HG02884 (cell line): ENCODE data around the gene IL2RG.
A peak's percentile ranks its signal among the peaks of the same experiment; 100 is the strongest.

Source experiments
- ATAC-seq: cut with Tn5 transposase; IDR thresholded peaks from one replicate; pipeline ENCODE4 v1.9.1; 2021; ENCODE audit warnings: mild to moderate bottlenecking, moderate library complexity; ENCODE audit not compliant: unreplicated experiment

IL2RG gene

DNA sequence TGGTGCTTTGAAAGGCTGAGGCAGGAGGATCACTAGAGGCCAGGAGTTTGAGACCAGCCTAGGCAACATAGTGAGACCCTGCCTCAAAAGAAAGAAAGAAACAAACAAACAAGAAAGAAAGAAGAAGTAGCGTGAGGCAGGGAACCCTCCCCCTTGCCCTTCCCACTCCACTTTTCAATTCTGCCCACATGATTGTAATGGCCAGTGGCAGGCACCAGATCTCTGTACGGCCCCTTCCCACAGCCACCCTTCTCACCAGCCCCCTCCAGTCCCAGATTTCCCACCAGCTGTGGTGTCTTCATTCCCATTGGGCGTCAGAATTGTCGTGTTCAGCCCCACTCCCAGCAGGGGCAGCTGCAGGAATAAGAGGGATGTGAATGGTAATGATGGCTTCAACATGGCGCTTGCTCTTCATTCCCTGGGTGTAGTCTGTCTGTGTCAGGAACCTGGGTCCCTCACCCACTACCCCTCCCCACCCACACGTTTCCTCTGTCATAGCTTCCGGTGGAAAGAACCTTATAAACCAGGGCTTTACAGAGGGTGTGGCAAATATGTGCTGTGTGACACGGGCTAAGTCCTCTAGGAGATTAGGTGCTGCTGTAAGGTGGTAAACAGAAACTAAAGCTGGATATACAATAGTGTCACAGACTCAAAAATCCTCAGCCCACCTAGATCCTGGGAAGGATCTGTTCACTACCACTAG, at the start of gene IL2RG:
TSS of gene IL2RG (minus strand) at position 437 of the 703 bp plus-strand sequence. CDS start at position 399, 38 bp downstream.
- ATAC-seq = peak; percentile 90

DNA sequence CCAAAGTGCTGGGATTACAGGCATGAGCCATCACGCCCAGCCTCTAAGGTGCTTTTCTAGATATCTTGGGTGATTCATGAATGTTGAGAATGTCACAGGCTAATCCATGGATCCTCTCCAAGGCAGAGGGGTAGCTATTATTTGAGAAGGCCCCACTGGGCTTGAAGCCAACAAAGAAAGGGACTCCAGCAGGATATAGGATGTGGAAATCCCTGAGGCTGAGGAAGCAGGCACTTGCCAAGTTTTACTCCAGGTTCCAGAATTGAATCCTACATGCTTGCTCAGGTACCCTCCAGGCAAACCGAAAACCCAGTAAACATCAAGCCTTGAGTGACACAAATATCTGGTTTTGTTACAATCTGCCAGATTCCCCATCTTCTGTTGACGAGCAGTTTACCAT, 49.1 kb upstream of the IL2RG start:
- no peak for ATAC-seq

DNA sequence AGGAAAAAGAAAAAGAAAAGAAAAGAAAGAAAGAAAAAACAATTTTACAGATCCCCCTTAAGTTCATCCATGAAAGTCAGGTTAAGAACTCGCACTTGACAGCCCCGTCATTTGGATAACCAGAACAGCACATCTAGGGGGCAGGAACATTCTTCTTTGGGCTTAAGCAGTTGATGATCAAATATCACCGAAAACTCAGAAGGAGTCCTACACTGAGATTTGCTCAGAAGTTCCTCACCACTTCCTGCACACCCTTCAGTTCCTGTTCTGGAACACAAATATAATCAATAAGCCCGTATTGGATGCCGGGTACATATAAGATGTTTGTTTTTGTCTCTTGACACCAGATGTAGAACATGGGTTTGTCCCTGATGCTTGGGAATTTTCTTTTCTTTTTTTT, 48.0 kb upstream of the IL2RG start:
- no peak for ATAC-seq

DNA sequence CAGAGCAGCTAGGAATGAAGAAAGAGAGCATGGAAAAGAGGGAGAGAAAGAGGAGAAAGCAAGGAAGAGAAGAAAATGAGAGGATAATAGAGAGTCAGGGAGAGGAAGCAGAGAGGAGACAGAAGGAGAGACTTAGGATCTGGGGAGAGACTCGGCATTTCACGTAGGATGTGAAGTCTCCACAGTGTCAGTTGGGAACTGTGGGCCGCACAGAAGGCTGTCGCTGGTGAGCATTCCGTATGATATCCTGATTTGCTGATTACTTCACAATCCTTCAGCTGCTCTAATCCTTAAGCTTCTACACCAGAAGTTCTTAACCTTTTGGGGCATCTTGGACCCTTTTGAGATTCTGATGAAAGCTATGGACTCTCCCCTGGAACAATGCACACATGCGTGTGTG, 47.2 kb upstream of the IL2RG start:
- no peak for ATAC-seq

DNA sequence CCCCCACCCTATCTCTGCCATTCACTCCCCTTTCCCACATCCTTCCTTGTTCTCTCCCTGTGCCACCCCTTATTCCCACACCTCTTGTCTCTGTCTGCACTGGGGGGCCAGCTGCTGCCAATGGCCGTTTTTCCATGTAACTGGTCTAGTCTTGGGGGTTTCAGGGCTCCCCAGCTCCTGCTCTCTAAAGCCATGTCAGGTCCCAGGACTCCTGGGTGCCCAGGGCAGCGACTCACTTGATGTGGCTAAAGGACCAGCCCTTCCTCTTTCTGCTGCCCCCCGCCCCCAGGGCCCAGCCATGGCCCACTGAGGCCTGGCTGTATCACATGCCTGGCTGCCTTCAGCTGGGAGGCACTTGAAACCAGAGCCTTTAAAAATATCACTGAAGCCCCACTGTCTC, 43.3 kb upstream of the IL2RG start:
- ATAC-seq = no peak

DNA sequence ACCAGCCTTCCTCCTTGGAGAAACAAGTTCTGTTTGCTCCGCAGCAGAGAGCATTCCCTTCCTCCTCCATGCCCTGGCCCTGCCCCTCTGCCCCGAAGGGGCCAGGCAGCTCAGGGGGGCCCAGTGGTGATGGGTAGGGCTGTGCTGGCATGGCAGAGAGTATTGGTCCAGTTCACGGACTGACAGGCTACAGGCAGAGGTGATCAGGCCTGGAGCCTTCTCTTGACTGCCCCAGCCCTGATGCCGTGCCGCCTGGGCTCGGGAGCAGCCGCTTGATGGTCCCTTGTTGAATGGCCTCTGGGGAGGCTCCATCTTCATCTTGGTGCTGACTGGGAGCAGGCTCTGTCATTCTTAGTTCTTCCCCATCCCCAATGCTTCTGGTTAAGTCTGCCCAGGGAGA, 42.8 kb upstream of the IL2RG start:
- ATAC-seq = no peak

DNA sequence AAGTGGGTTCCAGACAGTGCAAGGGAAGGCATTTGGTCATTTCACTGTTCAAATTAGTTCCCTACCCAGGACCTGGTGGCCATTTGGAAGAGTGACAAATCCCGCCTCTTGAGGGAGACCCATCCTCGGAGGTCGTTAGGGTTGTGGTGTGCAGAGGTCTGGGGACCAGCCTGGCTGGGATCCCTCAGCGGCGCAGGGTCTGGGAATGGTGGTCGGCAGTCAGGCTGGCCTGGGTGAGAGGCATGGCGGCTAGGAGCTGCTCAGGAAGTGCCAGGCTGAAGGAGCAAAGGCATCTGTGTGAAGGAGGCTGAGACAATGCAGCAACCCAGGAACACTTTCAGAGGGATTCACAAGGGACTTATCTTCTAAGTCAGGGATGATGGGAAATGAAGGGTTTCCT, 40.0 kb upstream of the IL2RG start:
- ATAC-seq = no peak

DNA sequence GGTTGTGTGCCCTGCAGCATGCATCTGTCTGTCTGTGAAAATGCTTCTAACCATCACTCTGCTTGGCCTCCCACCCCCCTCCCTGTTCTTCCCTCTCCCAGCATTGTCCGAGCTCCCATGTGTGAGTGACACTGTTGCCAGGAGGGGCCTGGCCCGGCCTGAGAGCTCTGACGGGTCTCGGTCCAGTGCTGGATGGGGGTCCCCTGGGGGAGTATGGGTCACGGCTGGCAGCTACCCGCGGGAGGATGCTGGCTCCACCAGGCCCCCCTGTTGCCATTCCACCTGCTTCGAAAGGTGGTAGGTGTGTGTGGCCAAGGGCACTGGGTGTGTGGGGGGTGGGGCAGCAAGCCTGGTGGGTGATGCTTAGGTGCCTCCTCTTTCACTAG, 36.9 kb upstream of the IL2RG start:
- ATAC-seq = no peak

DNA sequence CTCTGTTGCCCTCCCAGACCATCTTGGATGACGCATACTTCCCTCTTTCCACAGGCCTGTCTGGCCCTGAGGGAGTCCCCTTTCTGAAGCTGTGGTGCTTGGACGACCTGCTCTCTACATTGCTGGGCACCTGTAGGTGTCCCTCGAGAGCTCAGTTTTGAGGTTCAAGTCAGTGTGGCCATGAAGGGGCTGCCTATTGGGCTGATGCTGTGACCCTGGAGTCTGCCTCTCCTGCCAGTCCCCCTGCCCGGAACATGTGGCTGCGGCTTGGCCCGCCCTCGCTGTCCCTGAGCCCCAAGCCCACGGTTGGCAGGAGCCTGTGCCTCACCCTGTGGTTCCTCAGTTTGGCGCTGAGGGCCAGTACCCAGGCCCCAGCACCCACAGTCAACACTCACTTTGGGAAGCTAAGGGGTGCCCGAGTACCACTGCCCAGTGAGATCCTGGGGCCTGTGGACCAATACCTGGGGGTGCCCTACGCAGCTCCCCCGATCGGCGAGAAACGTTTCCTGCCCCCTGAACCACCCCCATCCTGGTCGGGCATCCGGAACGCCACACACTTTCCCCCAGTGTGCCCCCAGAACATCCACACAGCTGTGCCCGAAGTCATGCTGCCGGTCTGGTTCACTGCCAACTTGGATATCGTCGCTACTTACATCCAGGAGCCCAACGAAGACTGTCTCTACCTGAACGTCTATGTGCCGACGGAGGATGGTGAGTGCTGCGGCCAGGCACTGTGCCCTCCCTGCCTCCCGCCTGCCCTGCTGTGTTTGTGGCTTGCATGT, 36.3 kb upstream of the IL2RG start:
- no peak for ATAC-seq

DNA sequence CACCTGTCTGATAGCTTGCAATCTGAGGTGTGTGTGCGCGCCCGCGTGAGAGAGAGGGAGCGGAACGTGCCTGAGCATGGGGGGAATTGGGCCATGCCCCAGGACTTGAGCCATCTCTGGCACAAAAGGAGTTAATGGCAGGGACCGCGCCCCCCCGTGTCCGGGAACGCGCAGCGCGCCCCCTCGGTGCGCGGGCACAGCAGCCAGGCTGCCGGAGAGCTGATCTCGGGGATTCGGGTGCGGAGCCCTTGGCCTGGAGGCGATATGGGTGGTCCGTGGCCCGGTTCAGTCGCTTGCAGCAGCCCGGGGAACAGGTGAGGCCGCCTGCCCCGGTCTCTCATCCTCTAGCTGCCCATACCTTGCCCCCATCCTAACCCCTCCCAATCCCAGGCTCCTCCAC, 33.3 kb upstream of the IL2RG start, which contains the start of gene NLGN3:
TSS of gene NLGN3 (plus strand) at position 191 of the 400 bp plus-strand sequence. CDS start 2,909 bp downstream, outside the sequence.
- ATAC-seq = no peak

DNA sequence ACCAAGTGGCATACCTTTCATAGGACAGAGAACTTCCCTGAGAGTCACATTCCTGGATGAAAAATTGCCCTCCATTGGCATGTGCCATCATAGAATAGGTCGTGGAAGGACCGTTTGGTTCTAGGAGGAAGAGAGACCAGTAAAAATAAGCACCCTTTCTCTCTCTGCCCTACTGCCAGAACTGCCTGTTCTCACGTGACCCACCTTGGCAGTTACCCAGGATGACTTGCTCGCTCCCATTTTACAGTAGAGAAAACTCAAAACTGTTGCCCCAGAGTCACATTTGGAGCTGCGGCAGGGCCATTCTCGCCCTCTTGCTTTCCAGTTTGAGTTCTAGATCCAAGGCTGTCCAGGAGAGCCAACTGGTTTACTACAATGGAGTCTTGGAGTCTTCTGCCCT, 32.1 kb upstream of the IL2RG start:
- ATAC-seq = no peak

DNA sequence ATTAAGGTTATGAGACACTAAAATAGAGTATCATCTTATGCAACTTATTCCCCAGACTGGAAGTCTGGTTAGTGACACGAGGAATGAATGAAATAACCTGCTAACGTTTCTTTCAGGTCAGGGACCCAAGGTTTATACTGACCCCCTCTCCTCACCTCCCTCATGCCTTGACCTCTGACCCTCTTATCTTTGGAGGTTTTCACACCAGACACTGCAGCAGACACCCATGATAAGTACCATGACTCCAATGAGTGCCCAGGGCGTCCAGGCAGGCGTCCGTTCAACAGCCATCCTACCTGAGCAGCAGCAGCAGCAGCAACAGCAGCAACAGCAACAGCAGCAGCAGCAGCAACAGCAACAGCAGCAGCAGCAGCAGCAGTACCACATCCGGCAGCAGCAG, 29.1 kb upstream of the IL2RG start:
- no peak for ATAC-seq

DNA sequence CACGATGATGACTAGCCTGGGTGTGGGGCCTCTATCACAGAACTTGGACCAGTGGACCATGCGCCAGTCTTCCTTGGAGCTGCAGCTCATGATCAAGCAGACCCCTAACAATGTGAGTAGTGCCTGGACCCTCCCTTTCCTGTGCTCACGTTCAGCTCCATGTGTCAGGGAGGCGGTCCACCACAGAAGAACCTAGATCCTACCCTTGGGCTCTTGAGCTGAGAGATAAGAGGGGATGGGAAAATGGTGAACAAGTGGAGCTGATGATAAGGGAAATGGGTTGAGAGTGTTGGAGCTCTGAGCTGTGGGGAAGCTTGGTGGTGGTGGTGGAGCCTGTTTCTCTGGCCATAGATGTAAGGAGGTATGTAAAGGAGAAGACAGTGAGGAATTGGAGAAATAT, 20.1 kb upstream of the IL2RG start:
- ATAC-seq = no peak

DNA sequence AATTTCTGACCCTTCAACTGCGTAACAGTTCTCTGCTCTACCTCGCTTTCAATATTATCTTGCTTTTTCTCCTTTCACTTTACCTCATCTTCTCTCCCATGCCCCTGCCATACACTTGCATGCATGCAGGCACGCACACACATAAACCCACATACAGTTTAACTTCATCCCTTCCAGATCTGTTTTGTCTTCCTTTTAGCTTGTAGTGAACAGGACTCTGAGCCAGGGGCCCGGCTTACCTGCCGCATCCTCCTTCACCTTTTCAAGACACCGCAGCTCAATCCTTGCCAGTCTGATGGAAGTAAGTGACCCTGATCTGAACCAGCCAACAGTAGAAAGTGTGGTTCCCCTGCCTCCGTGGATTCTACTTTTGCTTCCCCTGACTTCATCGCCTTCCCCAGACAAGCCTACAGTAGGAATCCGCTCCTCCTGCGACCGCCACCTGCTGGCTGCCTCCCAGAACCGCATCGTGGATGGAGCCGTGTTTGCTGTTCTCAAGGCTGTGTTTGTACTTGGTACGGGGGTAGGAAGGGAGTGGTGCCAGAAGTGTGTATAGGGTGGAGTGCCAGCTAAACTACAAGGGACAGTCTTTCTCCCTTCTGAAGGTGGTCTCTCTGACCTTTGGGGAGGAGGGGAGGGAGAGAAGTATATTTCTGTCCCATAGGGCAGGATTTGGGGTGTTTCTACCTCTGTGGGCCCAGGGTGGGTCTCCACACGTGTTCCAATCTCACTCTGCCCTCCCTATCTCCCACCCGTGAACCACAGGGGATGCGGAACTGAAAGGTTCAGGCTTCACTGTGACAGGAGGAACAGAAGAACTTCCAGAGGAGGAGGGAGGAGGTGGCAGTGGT, 17.8 kb upstream of the IL2RG start:
- ATAC-seq = peak; percentile 52

DNA sequence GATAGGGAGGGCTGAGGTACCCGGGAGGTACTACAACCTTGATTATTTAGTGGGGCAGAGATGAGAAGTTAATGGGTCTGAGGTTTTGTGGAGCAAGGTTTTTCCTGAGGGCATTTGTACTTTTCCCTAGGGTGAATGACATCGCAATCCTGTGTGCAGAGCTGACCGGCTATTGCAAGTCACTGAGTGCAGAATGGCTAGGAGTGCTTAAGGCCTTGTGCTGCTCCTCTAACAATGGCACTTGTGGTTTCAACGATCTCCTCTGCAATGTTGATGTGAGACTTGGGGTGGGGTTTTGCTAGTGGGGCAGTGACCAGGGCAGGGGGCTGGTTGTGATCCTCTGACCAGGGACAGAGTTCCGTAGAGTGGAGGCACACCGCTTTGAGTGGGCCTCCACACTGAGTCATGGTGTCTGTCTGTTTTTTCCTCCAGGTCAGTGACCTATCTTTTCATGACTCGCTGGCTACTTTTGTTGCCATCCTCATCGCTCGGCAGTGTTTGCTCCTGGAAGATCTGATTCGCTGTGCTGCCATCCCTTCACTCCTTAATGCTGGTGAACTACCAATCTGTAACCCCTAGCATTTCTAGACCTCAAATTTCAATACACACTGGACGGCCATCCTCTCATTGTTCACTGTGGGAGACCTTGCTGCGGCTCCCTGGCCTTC, 16.9 kb upstream of the IL2RG start:
- no peak for ATAC-seq

DNA sequence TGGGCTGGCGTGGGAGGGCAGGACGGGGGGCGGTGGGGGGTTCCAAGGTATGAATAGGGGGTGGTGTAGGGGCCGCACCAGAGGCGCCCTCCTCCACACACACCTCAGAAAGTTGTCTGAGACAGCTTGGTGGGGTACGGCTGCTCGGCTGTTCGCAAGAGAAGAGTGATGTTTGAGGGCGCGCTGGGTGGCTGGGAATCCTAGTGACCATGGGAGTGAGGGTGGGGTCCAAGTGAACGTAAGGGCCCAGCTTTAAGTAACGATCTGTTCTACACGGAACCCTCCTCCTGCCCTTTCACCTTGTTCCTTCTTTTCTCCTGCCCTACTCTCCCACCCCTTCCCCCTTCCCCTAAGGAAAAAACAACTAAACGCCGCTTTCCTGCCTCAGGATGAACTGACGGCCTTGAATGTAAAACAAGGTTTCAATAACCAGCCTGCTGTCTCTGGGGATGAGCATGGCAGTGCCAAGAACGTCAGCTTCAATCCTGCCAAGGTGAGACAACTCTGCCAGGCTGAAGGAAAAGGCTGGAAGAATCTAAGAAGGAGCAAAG, 7.7 kb upstream of the IL2RG start:
- ATAC-seq = no peak

DNA sequence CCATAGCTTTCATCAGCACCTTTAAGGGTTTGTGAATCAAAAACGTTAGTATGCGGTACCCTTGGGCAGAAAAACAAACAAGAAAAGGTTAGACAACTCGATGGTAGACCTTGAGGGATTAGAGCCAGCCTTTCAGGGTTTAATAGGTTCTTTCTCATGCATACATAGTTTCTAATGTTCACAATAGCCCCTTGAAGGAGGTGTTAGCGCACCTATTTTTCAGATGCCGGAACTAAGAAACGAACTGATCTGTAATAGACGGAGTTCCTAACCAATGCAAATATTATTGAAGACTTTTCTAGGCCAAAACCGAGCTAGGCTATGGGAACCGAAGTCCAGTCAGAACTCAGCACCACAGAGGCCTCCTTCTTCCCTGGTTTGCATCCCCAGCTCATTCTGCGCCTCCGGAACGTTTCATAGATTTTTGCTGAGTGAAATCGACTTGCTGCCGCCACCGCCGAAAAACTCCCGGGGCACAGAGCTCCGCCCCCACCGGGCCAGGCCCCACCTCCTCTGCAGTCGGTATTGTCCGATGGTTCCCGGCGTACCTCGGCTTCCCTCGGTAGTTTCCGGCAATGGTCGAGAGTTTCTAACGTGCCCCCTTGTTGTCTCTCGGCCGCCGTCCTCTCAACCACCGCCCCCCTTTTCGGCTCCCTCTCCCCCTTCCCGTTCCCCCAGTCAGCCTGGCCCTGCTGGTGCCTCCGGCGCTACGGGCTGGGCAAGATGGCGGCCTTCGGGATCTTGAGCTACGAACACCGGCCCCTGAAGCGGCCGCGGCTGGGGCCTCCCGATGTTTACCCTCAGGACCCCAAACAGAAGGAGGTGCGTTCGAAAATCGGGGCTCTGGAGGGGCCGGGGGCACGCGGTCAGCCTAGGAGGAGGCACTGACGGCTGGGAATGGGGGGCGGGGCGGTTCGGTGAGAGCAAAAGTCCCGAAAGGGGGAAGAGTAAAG, 6.9 kb upstream of the IL2RG start, which contains the start of gene MED12:
TSS of gene MED12 (plus strand) at position 565 of the 953 bp plus-strand sequence. CDS start at position 724, 159 bp downstream.
- peak; percentile 87 for ATAC-seq

DNA sequence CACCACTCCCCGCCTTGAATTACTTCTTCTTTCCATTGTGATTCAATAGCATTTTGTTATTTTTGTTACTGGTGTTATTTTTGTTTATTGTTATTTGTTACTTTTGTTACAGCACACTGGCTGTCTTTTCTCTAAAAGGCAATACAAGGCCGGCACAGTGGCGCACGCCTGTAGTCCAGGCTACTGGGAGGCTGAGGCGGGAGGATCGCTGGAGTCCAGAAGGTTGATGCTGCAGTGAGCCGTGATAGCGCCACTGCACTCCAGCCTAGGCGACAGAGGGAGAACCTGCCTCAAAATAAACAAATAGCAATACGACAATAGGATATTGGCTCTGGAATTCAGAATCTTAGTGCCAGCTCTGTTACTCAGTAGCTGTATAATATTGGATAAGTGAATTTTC, 6.0 kb upstream of the IL2RG start:
- no peak for ATAC-seq

DNA sequence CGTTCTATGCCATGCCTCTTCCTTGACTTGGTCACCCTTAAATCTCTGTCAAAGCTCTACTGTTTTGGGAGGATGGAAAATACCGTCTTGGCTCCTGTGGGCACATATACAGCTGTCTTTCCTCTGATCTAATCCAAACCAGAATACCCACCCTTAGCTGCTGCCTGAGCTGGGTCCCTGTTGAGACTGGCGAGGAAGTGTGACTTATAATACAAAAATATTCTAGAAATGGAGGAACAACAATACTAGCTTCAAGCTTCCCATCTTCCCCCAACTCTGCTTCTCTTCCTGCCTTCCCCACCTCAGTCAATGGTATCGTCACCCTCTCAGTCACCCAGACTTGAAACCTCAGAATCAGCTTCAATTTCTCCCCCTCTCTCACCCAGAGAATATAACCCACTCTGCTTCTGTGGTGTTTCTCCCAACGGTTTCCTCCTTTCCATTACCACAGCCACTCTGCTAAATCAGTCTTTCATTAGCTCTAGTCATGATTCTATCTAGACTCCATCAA, 599 bp upstream of the IL2RG start:
- peak; percentile 33 for ATAC-seq
